Stimulated activated CD4-positive, alpha-beta T cell treated with anti-CD3 and anti-CD28 coated beads, Interleukin-4, amount 100 ng/mL, for 24 hours (primary cell): ENCODE data around the gene MAP1LC3A.

Source experiments
- DNase-seq: peaks from one replicate; pipeline ENCODE4 v3.0.0-alpha.2; 2020

The MAP1LC3A gene

DNA sequence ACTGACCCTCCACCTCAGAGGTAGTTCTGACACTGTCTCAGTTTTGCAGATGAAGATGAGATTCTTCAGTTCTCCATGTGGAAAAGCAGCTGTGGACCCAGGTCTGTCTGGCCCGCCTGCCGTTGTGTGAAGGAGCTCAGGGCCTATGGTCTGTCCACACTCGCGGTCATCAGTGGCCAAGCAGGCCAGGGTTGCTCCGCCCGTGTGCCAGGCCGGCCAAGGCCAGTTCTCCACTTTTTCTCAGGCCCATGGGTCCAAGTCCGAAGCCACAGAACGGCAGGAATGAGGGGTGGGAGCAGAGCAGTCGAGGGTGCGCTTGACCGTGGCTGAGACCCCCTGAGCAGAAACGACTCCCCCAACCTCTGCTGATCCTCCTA is 8.6 kb upstream of the MAP1LC3A start:
- no peak for DNase-seq

DNA sequence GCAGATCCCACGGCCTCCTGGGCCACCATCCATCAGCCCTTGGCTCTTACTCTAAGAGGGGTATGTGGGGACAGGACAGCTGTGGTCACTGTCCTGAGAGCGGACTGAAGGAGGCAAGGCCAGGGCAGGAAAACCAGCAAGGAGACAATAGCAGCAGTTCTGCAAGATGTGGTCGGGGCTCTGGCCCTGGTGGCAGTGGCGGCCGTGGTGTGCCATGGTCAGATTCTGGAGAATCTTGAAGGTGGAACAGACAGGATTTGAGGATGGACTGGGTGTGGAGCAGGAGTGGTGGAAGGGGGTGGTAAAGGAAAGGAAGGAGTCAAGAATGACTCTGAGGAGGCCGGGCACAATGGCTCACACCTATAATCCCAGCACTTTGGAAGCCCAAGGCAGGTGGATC is 5.9 kb upstream of the MAP1LC3A start:
- no peak for DNase-seq

GRCh38 chr20:34553366-34553867 is 5.1 kb upstream of the MAP1LC3A start:
- DNase-seq, result no peak

DNA sequence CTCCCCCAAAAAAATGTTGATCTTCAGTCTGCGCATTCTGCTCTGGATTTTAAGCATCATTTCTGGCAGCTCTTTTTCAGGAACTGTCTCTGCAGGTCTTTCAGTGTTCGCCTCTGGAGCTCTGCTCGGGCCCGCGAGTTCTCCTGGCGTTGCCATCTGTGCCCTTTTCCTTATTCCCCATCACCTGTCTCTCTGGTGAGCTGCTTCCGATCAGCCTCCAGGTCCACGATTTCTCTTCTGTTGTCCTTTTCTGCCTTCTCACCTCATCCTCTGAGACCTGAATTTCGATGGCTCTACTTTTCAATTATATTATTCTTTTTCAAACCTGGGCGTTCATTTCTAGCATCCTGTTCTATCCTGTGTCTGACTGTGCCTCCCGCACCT is 590 bp upstream of the MAP1LC3A start:
- DNase-seq, result no peak

DNA sequence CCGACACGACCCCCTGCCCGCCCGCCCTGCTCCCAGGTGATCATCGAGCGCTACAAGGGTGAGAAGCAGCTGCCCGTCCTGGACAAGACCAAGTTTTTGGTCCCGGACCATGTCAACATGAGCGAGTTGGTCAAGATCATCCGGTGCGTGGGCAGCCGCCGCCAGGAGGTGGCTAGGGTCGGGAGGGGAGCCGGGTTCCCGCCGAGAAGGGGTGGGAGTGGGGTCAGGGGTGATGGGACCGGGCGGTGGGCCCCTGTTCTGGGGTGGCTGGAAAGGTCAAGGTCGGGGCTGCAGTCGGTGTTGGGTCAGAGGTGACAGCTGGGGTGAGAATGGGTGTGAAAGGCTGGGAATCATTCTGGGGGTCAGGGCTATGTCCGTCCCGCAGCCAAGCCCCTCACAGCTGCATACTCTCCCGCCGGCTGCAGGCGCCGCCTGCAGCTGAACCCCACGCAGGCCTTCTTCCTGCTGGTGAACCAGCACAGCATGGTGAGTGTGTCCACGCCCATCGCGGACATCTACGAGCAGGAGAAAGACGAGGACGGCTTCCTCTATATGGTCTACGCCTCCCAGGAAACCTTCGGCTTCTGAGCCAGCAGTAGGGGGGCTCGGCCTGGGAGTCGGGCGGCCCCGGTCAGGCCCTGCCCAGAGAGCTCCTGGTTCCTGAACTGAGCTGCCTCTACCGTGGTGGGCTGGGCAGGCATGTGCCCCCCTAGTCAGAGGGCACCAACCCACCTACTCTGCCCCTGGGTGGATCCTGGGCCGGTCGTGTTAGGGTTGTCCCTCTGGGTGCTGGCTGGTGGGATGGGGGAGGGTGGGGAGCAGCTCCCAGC is 1.0 kb downstream of the MAP1LC3A start:
- DNase-seq, result no peak

GRCh38 chr20:34560141-34560523 is 1.6 kb downstream of the MAP1LC3A start:
- no peak for DNase-seq

- no peak for DNase-seq
Measured at GRCh38 chr20:34560614-34561013, 2.1 kb downstream of the MAP1LC3A start.

DNA sequence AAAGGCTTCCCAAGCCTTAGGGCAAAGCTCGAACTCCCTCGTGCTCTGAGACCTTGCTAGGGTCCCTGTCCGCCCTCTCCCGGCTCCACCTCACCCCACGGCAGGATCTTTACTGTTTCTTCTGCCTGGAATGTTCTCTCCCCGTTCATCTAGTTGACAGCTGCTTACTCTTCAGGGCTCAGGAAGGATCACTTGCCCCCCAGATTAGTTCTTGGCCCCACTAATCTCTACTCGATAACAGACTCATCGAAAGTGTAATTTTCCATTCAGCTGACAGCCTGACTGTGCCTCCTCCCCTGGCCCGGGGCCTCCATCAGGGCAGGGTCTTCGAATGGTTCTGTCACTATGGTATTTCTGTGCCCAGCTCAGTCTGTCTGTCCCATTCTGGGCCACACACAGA is 3.1 kb downstream of the MAP1LC3A start:
- no peak for DNase-seq

GRCh38 chr20:34562641-34563040 is 4.1 kb downstream of the MAP1LC3A start:
- no peak for DNase-seq

DNA sequence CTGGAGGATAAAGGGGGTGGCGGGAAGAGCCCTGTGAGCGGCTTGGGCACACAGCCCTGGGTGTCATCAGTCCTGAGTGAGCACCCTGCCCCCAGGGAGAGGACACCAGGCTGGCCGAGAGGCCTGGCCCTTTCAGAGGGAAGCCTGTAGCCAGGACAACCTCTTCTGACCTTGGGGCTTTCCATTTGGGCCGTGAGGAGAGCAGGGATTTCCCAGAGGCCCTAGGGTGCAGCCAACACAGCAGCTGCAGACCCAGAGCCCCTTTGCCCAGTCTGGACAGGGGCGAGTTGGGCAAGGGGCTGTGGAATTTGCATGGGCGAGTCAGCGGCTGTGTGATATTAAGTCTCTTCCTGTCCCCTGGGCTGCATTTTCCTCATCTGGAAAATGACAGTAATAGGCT is 6.3 kb downstream of the MAP1LC3A start:
- no peak for DNase-seq

DNA sequence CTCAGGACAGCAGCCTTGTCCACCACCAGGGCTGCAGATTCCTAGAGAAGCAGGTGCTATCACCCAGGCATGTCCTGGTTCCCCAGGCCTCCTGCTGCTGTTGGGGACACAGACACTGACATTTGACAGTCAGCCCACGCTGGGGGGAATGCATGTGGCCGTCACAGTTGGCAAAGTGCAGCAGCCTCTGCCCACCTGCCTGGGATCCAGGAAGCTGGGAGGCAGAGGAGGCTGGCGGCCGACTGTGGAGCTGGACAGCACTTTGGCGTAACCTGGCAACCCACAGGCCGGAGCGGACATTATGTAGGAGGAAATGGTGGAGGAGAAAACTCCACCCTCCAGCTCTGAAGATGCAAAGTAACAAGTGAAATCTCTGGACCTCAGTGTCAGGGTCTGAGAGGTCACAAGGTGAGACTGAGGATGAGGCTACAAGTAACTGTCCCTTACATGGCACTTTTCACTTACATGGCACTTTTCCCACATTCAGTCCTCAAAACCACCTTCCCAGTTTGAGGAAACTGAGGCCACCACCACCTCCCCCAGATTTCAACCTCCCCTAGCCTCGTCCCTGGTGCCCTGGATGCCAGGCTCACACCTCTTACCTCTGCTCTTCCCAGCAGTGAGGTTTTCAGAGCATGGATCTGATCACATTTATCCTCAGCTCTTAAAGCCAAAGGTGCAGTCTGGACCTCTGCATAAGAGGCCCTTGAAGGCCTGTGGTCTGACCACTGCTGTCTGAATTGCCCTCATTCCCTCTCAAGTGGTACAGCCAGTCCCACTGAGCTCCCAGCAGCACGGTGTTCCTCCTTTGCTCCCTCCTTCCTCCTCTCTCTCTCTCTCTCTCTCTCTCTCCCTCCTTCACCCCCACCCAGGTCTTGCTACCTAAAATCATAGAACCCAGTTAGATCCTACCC is 8.7 kb downstream of the MAP1LC3A start:
- no peak for DNase-seq

DNA sequence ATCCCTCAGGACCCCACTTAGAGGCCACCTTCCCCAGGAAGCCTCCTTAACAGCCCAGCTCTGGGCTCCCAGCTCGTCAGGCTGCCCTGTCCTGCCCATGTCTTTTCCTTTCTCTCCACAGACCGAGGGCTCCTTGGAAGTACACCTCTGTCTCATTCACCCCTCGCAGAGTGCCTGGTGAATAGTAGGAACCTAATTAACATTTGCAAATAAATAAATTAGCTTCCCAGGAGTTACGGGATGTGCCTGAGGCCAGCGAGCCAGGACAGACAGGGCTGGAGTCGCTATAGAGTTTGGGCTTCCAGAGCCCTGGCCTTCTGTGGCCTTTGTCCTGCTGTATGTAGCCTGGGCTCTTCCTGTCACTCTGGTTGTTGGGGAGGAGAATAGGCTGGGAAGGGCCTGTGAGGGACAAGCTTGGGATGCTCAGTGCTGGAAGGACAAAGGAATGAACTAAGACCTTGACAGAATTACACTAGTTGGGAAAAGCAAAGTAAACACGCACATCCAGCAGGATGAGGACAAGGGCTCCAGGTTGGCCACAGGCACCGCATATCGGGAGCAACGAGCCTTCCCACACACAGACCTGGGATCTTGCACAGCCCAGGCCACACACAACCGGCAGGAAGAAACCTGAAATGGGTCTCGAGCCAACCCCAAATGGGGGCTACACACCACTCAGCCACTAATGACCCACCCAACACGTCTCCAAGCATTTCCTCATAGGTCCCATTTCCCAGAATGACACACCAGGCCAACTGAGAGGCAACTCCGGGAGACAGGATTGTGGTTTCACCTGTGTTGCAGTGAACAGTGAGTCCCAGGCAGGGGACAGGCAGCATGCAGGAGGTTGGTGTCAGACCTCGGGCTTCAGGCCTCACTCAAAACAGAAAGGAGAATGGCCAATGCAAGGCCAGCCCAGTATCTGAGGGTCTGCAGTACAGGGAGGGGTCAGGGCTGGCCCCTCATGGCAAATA is 9.7 kb downstream of the MAP1LC3A start:
- no peak for DNase-seq

DNA sequence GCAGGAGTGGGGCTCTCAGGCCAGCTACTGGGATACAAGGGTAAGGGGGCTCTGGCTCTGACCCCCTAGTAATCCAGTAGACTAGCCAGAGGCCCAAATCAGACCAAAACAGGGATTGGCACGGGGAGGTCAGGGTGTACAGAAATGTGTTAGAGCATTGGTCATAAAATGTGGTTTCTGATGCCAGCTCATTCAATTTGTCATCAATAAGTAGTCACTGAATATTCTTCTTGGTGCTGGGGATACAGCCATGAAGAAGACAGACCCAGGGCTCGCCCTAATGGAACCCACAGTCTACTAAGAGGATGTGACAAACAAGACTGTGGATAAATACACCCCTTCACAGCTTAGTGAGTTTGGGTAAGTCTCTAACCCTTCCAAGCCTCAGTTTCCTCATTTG is 11.1 kb downstream of the MAP1LC3A start:
- no peak for DNase-seq

DNA sequence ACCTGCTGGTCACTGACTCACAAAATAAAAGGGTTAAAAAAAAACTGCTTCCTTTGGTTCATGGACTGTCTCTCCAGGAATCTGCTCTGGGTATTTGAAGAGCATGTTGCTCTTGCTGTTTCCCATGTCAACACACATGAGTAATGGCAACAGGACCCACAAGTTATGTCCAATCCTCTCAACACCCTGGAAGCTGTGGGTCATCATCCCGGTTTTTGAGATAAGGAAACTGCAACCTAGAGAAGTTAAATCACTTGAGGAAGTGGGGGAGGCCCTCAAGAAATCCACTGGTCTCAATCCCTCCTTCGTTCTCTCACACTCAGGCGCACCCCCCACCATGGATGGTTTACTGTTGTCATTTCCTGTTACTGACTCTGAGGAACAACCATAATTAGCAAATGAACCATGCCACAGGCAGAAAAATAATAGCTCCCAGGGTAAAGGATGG is 12.4 kb downstream of the MAP1LC3A start:
- no peak for DNase-seq

GRCh38 chr20:34571753-34572152 is 13.2 kb downstream of the MAP1LC3A start:
- no peak for DNase-seq

DNA sequence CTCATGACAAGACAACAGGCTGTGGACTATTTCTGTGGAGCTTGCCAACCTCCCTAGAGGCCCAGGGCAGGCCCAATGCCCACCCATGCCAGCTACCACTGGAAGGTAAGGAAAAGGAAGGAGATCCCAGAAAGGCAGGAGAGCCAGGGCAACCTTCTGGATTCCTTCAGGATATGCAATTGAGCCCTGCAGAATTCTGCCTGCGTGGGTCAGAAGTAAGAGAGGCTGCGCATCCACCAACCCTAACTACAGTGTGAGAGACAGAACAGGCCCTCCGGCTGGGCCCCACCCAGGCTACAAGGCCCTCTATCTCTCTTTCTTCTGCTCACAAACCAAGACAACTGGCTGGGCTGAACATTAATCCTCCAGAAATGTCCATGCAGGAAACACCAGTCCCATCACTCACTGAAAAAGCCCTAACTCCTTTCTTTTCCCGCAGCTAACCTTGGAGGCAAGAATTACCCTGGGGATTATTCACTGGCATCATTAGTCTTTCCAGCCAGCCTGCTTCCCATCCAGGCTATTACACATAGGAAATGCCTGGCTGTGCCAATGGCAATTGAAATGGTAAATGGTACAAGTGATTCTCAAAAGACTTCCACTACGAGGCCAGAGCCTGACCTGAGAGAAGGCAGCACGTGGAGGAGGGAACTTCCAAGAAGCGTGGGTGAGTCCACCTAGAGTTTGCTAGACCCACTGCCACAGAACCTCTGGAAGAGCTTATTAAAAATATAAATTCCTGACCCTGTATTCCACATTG is 15.2 kb downstream of the MAP1LC3A start:
- no peak for DNase-seq

- no peak for DNase-seq
Measured at GRCh38 chr20:34574426-34574825, 15.9 kb downstream of the MAP1LC3A start.

GRCh38 chr20:34574861-34575260 is 16.3 kb downstream of the MAP1LC3A start:
- DNase-seq, result no peak

DNA sequence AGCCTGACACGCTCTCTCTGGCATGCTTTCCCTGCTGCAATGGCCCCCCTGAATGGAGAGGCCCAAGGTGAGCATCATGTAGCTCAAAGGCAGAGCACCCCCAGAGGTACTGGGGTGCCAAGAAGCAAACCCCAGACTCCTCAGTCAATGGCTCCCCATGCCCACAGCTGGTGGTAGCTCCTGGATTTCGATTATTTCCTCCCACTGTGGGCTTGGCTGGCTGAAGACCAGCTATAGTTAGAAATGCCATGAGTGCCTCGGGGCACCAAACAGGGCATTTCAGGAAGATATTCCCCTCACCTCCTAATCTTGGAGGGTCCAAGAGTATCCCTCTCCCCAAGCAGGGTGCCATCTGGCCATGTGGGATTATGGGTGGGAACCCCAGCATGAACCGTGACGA is 16.8 kb downstream of the MAP1LC3A start:
- DNase-seq, result no peak

DNA sequence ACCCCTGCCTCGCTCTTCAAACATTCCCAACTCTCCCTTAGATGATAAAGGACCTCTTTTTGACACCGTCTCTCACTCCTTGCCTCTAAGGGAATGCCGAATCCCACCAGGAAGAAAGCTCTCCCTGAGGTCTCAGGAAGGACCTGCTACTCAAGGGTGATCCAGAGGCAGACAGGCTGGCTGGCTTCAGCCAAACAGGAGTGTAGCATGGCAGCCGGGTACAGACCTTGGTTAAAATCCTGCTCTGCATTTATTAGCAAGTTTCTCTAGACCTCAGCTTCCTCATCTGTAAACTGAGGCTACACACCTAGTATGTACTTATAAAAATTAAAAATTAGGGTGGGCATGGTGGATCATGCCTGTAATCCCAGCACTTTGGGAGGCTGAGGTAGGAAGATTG is 17.2 kb downstream of the MAP1LC3A start:
- DNase-seq, result no peak

- no peak for DNase-seq
Measured at GRCh38 chr20:34577061-34577460, 18.5 kb downstream of the MAP1LC3A start.

- DNase-seq, result no peak
Measured at GRCh38 chr20:34578025-34578424, 19.5 kb downstream of the MAP1LC3A start.
